GM23338 (cell line): Measurements from ENCODE around the gene TCEAL5. TPM values are rescaled to one million over a fixed set of nuclear protein-coding genes. Genes with fewer than 3 reads are reported as not detected.

Source experiments
- ATAC-seq: fragments of 200-7000 bp; cut with Tn5 transposase; 3 replicates; pipeline ENCODE4 v1.9.1; 2020
- DNase-seq: peaks from one replicate; pipeline ENCODE4 v3.0.0-alpha.2; 2015; ENCODE audit warnings: low spot score
- H2AFZ ChIP-seq: fragments of 200-600 bp; sonication (generic); 2 replicates; pipeline ENCODE4 v1.8.0; 2016; ENCODE audit warnings: antibody characterized with exemption, mild to moderate bottlenecking, moderate library complexity
- H3F3A ChIP-seq: fragments of 200-600 bp; sonication (generic); replicated peaks from 2 replicates; pipeline ENCODE4 v1.8.0; 2017; ENCODE audit warnings: antibody characterized with exemption, mixed run types, low read depth
- H3K27ac ChIP-seq: fragments of 200-600 bp; sonication (generic); 2 replicates; pipeline ENCODE4 v1.6.1; 2016; ENCODE audit warnings: low read depth
- H3K27me3 ChIP-seq: fragments of 200-600 bp; sonication (generic); 2 replicates; pipeline ENCODE4 v1.8.0; 2016; ENCODE audit warnings: mild to moderate bottlenecking, mixed run types, moderate library complexity; ENCODE audit not compliant: insufficient read depth
- H3K36me3 ChIP-seq: fragments of 200-600 bp; sonication (generic); 2 replicates; pipeline ENCODE4 v1.8.0; 2016; ENCODE audit warnings: mild to moderate bottlenecking; ENCODE audit not compliant: insufficient read depth
- H3K4me1 ChIP-seq: fragments of 200-600 bp; sonication (generic); 2 replicates; pipeline ENCODE4 v1.8.0; 2016; ENCODE audit warnings: mild to moderate bottlenecking, moderate library complexity; ENCODE audit not compliant: insufficient read depth
- H3K4me2 ChIP-seq: fragments of 200-600 bp; sonication (generic); 2 replicates; pipeline ENCODE4 v1.7.1; 2017; ENCODE audit warnings: mixed run types
- H3K4me3 ChIP-seq: fragments of 200-600 bp; sonication (generic); 2 replicates; pipeline ENCODE4 v1.6.1; 2016; ENCODE audit warnings: mixed run types
- H3K79me2 ChIP-seq: fragments of 200-600 bp; sonication (generic); replicated peaks from 2 replicates; pipeline ENCODE4 v1.8.0; 2017; ENCODE audit warnings: mild to moderate bottlenecking; ENCODE audit not compliant: insufficient read depth
- H3K9me2 ChIP-seq: fragments of 200-600 bp; sonication (generic); 2 replicates; pipeline ENCODE4 v1.8.0; 2017; ENCODE audit not compliant: insufficient read depth
- H4K20me1 ChIP-seq: fragments of 200-600 bp; sonication (generic); replicated peaks from 2 replicates; pipeline ENCODE4 v1.8.0; 2017; ENCODE audit warnings: mild to moderate bottlenecking; ENCODE audit not compliant: insufficient read depth
- H3K27ac Mint-ChIP-seq: 2 replicates; pipeline ENCODE4 v1.8.0; 2020; ENCODE audit warnings: inconsistent platforms, mild to moderate bottlenecking, moderate library complexity, mixed read lengths
- H3K27me3 Mint-ChIP-seq: 3 replicates; pipeline ENCODE4 v1.8.0; 2022; ENCODE audit warnings: low read depth, mild to moderate bottlenecking, moderate library complexity, mixed read lengths, inconsistent platforms; ENCODE audit not compliant: insufficient read depth, poor library complexity
- H3K36me3 Mint-ChIP-seq: 3 replicates; pipeline ENCODE4 v1.8.0; 2021; ENCODE audit warnings: low read depth, mild to moderate bottlenecking, inconsistent platforms, moderate library complexity, mixed read lengths
- H3K4me1 Mint-ChIP-seq: 3 replicates; pipeline ENCODE4 v1.8.0; 2020; ENCODE audit warnings: mild to moderate bottlenecking, inconsistent platforms, mixed read lengths
- H3K4me3 Mint-ChIP-seq: 3 replicates; pipeline ENCODE4 v1.8.0; 2021; ENCODE audit warnings: moderate library complexity, mild to moderate bottlenecking, inconsistent platforms, mixed read lengths
- H3K9me3 Mint-ChIP-seq: 3 replicates; pipeline ENCODE4 v1.8.0; 2020; ENCODE audit warnings: moderate library complexity, mild to moderate bottlenecking, inconsistent platforms, mixed read lengths
- CREB1 ChIP-seq: fragments of 250-450 bp; sonication (Bioruptor Pico); IDR thresholded peaks from 2 replicates; pipeline ENCODE4 v1.5.0; 2020; ENCODE audit warnings: low read depth, mild to moderate bottlenecking, moderate library complexity
- ETS1 ChIP-seq: IDR thresholded peaks from 2 replicates; pipeline ENCODE4 v1.6.1; 2016; ENCODE audit warnings: antibody characterized with exemption
- EZH2 ChIP-seq: fragments of 200-600 bp; sonication (generic); IDR thresholded peaks from one replicate; pipeline ENCODE4 v1.8.0; 2017; ENCODE audit warnings: antibody characterized with exemption, mild to moderate bottlenecking, low read depth; ENCODE audit not compliant: unreplicated experiment
- EZH2phosphoT487 ChIP-seq: fragments of 200-600 bp; sonication (generic); IDR thresholded peaks from one replicate; pipeline ENCODE4 v1.8.1; 2018; ENCODE audit warnings: antibody characterized with exemption; ENCODE audit not compliant: unreplicated experiment
- JUNB ChIP-seq: IDR thresholded peaks from one replicate; pipeline ENCODE4 v1.6.1; 2016; ENCODE audit warnings: antibody characterized with exemption; ENCODE audit not compliant: unreplicated experiment
- NANOG ChIP-seq: IDR thresholded peaks from 2 replicates; pipeline ENCODE4 v1.6.1; 2016; ENCODE audit warnings: antibody characterized with exemption, borderline replicate concordance
- POLR2AphosphoS5 ChIP-seq: IDR thresholded peaks from 2 replicates; pipeline ENCODE4 v1.6.1; 2016; ENCODE audit warnings: antibody characterized with exemption, low read depth
- REST ChIP-seq: IDR thresholded peaks from one replicate; pipeline ENCODE4 v1.6.1; 2018; ENCODE audit warnings: antibody characterized with exemption; ENCODE audit not compliant: unreplicated experiment
- STAT1 ChIP-seq: IDR thresholded peaks from one replicate; pipeline ENCODE4 v1.6.1; 2016; ENCODE audit warnings: antibody characterized with exemption; ENCODE audit not compliant: unreplicated experiment
- ZNF114 ChIP-seq: fragments of 250-450 bp; sonication (Bioruptor Pico); IDR thresholded peaks from 2 replicates; pipeline ENCODE4 v1.5.0; 2020; ENCODE audit warnings: mild to moderate bottlenecking, moderate library complexity
- ZNF462 ChIP-seq: fragments of 250-450 bp; sonication (Bioruptor Pico); IDR thresholded peaks from 2 replicates; pipeline ENCODE4 v1.5.0; 2020; ENCODE audit warnings: mild to moderate bottlenecking, moderate library complexity
- polyA plus RNA-seq: library from polyadenylated mRNA; unstranded; fragments of >200 nt; fragmentation: Nextera tagmentation; extraction: Ambion mirVana; gene quantifications from 2 replicates; pipeline ENCODE4 v1.2.1, GENCODE V29; 2016
- total RNA-seq: library from RNA; depleted of rRNA; stranded (reverse); fragments of >200 nt; shearing (Covaris generic); gene quantifications from 2 replicates; pipeline ENCODE4 v1.2.3, GENCODE V29; 2014
- TF ChIP-seq, protein P1 (sequence below), 2 experiments: fragments of 200-600 bp in 1 of 2; sonication (generic) in 1 of 2; conservative IDR thresholded peaks; 2 replicates each; pipeline versions ENCODE4 v1.5.1 to v1.6.1; 2016 to 2017; ENCODE audit warnings: antibody characterized with exemption in 2 of 2, low read depth in 2 of 2, mild to moderate bottlenecking in 2 of 2, moderate library complexity in 1 of 2

TCEAL5 gene
- total and polyA plus RNA-seq, 2 experiments from 2014 or later, result 1.8 to 22.4 TPM

DNA sequence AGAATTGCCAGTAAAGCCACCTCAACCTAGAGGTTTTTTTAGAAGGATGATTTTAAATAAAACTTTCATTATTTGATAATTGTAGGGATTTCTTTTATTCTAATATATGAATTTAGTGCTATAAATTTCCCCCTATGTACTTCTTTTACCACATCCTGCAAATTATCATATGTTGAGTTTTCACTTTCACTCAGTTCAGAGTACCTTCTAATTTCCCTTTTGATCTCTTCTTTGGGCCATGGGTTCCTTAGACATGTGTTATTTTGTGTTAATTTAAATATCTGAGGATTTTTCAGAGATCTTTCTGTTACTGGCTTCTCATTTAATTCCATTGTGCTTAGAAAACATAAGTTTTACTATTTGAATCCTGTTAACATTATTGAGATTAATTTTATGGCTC, 28.2 kb upstream of the TCEAL5 start:
- H3K9me2 ChIP-seq, result no peaks in the 10 kb centered on the region
- no peak overlapping the region for H3K4me3 Mint-ChIP-seq
- peaks cover 14% of the 10 kb centered on the region for H3K36me3 Mint-ChIP-seq
- no peak overlapping the region for H3K27ac Mint-ChIP-seq
- no peaks in the 10 kb centered on the region for H3K79me2 ChIP-seq
- H4K20me1 ChIP-seq, result no peaks in the 10 kb centered on the region
- no peaks in the 10 kb centered on the region for H3K36me3 ChIP-seq
- H3K4me3 ChIP-seq, result no peak overlapping the region
- H3K9me3 Mint-ChIP-seq, result no peaks in the 10 kb centered on the region
- H3K27me3 ChIP-seq, result no peaks in the 10 kb centered on the region
- no peak overlapping the region for H3K4me2 ChIP-seq
- H3K4me1 Mint-ChIP-seq, result peaks cover 2% of the 10 kb centered on the region; the same call in 2 of the 3 replicates
- no peak for ATAC-seq
- TF ChIP-seq CREB1 (no peak), ETS1 (no peak), NANOG (no peak), ZNF114 (CRISPR knock-in tag) (no peak), EZH2 (no peak), STAT1 (no peak), ZNF462 (no peak), EZH2phosphoT487 (no peak), POLR2AphosphoS5 (no peak), JUNB (no peak), REST (no peak)
- TF ChIP-seq, protein P1, sequence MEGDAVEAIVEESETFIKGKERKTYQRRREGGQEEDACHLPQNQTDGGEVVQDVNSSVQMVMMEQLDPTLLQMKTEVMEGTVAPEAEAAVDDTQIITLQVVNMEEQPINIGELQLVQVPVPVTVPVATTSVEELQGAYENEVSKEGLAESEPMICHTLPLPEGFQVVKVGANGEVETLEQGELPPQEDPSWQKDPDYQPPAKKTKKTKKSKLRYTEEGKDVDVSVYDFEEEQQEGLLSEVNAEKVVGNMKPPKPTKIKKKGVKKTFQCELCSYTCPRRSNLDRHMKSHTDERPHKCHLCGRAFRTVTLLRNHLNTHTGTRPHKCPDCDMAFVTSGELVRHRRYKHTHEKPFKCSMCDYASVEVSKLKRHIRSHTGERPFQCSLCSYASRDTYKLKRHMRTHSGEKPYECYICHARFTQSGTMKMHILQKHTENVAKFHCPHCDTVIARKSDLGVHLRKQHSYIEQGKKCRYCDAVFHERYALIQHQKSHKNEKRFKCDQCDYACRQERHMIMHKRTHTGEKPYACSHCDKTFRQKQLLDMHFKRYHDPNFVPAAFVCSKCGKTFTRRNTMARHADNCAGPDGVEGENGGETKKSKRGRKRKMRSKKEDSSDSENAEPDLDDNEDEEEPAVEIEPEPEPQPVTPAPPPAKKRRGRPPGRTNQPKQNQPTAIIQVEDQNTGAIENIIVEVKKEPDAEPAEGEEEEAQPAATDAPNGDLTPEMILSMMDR (conservative IDR thresholded peaks at IDR 0.05; ENCODE audit: low read depth in 2 of 2), result no peak
- no peaks in the 10 kb centered on the region for H3F3A ChIP-seq
- H3K4me1 ChIP-seq, result no peaks in the 10 kb centered on the region
- DNase-seq, result no peak
- no peak overlapping the region for H2AFZ ChIP-seq
- H3K27ac ChIP-seq, result no peak overlapping the region
- peaks cover 1% of the 10 kb centered on the region for H3K27me3 Mint-ChIP-seq
